NB4 (cell line): Measurements from ENCODE around the gene ZNF775.

ENCODE experiments used
- CTCF ChIP-seq: IDR thresholded peaks from one replicate; pipeline ENCODE4 v1.5.1; 2012; ENCODE audit warnings: low read depth, low read length
- MYC ChIP-seq: IDR thresholded peaks from 2 replicates; pipeline ENCODE4 v1.6.1; 2011; ENCODE audit warnings: low read depth, low read length
- POLR2A ChIP-seq: IDR thresholded peaks from 2 replicates; pipeline ENCODE4 v1.6.1; 2011; ENCODE audit warnings: mild to moderate bottlenecking; ENCODE audit not compliant: insufficient read length; ENCODE audit errors: extremely low read depth

GRCh38 chr7:150446288-150446938 is 67.3 kb downstream of the ZNF775 start:
- TF ChIP-seq MYC = no peak
- no peak for TF ChIP-seq CTCF
- no peak for TF ChIP-seq POLR2A
